Hepatic stellate cell (primary cell): ENCODE measurements around the gene PBX1.

ENCODE experiments used
- DNase-seq: peaks from one replicate; pipeline ENCODE4 v3.0.0; 2011; ENCODE audit warnings: low spot score

The PBX1 gene

DNA sequence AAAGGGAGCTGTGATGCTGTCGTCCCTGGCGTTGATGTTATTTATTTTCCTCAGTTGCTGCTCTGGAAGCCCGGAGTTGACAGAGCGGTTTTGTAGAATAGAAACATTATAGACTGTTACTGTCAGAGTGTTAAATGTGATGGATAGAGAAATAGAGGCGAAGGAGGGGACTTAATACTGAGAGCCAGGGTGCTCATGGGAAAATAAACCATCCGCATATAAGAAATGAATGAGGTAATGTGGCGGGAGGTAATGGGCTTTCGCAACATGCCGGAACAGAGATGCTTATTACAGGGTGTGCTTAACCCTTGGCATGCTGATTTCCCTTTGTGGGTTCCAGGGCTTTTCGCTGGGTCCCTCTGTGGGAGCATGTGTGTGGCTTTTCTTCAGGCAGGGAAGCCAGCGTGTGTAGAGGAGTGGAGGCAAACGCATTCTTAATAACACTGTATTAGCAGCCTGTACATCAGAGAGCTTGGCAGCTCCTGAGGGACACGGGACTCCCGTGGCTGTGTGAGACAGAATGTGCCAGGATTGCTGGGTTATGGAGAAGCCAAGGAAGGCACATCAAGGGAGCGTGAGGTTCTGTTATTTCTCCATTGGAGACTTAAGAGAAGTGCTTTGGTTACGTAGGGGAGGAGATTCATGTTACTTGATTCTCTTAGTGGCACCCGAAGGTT is 141.0 kb downstream of the PBX1 start:
- DNase-seq: no peak

GRCh38 chr1:164700683-164701082 is 141.7 kb downstream of the PBX1 start:
- DNase-seq: no peak

GRCh38 chr1:164701189-164701761 is 142.3 kb downstream of the PBX1 start:
- no peak for DNase-seq

DNA sequence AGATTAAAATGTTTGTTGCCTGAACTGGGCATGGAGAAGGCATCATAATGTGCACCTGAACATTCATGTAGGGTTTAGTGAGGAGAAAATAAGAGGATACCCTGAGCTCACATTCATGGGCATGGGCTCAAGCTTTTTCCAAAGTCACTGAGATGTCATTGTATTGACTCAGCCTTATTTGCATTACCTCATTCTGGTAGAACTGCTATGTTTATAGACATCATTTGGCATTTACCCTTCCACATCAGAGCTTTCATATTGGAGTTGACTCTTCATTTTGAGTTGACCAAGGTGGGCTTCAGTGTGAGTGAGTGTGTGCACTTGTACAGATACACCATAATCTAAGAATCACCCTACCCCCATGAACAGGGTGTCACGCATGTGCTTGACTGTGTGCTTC is 143.2 kb downstream of the PBX1 start:
- no peak for DNase-seq

- no peak for DNase-seq
Observed at GRCh38 chr1:164702664-164703063, 143.7 kb downstream of the PBX1 start.

- no peak for DNase-seq
Observed at GRCh38 chr1:164703463-164703862, 144.5 kb downstream of the PBX1 start.

DNA sequence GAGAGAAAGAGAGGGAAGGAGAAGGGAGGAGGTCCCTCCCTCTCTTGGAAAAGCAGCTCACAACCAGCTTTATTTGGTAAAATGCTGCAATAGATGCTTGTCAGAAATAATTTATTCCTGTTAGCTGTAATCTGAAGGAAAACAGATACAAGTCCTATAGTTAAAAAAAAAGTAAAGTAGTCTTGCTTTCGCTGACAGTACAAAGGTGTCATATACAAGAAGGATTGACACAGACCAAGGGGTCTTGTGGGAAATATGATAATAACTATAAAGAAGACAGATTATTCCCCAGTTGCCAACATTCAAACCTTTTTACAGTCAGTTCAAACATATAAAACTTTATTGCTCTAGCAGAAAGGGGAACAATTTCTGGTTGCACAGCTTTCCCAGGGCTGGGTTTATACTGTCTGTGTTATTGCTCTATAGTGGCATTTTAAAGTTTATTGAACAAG is 145.0 kb downstream of the PBX1 start:
- DNase-seq: no peak

GRCh38 chr1:164704954-164705353 is 146.0 kb downstream of the PBX1 start:
- no peak for DNase-seq

DNA sequence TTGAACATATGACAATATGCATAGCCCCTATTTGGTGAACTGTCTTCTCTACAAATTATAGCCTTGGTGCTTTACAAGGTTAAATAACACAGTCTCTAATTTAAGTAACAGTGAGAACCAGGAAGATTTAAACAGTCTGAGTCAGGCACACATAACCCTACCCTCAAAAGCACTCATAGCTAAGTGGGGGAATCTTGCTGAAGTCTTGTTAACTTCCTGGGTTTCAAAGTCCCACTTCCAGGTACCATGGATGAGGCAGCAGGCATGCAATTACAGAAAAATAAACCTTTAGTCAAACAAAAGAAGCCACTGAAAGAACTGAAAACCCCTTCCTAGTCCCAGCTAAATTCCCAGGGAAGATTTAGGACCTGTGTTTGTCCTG is 147.6 kb downstream of the PBX1 start:
- no peak for DNase-seq

DNA sequence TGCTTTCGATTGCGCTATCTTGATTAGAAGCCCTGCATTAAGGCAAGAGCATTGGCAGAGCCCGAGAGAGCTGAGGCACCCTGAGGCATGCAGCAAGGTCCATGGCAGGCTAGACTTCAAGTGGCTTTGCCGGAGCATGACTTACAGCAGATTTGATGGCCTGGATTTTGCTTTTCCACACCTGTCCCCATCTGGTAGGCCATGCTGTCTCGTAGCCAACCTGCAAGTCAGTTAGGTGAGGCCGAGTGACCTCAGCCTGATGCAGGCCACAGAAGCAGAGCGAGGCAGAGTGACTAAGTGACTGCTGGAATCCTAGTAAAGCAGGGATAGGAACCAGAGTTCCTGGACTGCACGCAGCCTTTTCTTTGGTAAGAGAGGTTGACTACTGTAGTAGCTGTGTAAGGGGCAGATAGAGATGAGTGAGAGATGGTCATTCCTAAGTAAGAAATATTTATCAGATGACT is 148.9 kb downstream of the PBX1 start:
- peak; percentile 47 for DNase-seq

DNA sequence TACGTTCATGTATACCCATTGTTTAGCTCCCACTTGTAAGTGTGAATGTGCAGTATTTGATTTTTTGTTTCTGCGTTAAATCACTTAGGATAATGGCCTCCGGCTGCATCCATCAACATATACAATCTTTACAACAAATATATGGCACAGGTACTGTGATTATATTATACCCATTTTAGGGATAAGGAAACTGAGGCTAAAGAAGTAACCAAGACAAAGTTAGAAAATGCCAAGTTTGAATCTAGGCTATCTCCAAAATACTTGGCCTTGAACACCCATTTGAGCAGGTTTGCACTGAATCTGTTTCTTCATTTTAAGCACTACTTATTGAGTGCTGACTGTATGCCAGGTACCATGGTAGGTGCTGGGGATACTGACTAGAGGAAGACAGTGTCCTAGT is 149.6 kb downstream of the PBX1 start:
- no peak for DNase-seq

GRCh38 chr1:164709126-164709525 is 150.1 kb downstream of the PBX1 start:
- DNase-seq: no peak

- DNase-seq: no peak
Observed at GRCh38 chr1:164709541-164710278, 150.7 kb downstream of the PBX1 start.

GRCh38 chr1:164712131-164713036 is 153.4 kb downstream of the PBX1 start:
- DNase-seq: no peak

GRCh38 chr1:164713456-164714207 is 154.6 kb downstream of the PBX1 start:
- no peak for DNase-seq

- DNase-seq: no peak
Observed at GRCh38 chr1:164716992-164717703, 158.2 kb downstream of the PBX1 start.

- DNase-seq: no peak
Observed at GRCh38 chr1:164718821-164719220, 159.8 kb downstream of the PBX1 start.

DNA sequence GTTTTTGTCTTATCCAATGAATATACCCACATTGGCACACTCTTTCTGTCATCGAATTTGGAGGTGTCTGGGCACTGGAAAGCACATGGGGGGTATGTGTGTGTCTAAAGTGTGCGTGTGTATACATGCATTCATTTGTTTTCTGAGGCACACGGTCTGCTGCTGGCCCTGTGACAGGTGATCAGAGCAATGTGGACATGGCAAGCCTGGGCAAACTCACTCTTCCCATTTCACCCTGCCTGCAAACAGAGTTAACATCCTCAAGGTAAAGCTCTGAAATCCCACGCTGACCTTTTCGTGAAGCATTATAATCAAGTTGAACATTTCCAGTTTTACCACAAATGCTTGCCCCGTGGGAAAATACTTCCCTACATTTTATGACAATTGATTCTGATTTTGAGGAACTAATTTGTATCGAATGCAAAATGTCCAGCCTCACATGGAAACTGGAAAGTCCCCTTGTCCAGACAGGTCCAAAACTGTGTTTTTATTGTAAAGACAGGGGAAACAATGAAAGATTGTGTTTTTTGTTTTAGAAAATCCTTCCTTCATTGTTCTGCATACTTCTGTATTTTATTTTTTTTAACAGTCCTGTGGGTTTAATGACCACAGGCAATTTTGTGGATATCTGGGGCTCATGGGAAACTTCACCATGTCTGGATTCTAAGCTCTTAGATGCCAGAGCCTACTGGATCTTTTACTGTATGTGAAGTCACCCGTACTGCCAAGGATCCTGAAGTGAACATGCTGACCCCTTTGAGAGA is 160.9 kb downstream of the PBX1 start:
- DNase-seq: no peak

DNA sequence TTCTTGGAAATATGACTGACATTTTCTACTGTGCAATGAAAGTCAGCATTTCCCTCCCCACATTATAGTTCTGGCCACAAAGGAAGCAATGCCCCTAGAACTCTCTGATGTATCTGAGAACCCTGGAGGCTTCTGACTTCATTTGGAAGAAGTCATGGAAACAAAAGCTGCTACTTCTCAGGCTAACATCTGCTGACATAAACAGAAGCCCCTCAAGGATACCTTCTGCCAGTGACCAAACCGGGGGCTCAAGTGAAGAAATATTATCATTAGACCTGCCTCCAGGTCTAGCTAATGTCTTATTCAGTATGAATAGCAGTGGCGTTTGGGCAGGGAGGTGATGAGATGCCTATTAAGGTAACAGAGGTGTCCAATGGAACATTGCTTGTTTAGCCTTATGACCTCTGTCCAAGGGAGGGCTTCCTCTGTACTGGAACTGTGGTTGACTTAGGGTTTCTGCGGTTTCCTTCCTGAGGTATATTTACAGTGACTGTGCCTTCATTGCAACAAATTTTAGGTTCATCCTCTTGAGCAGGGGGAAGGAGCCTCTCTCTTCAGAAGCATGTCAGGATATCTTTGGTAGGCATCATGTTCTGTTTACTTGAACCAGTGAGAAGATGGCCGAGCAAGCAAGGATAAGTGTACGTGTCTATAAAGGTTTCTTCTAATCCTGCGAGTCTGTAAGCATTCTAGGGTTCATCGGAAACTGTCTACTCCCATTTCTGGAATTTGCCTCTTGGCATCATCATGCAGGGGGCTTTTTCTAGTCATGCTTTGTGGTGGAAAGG is 161.7 kb downstream of the PBX1 start:
- DNase-seq: no peak

GRCh38 chr1:164721228-164721496 is 162.2 kb downstream of the PBX1 start:
- no peak for DNase-seq
